Activated CD4-positive, alpha-beta T cell treated with anti-CD3 and anti-CD28 coated beads for 36 hours (primary cell): ENCODE results near the gene OMD. TPM values are rescaled to one million over a fixed set of nuclear protein-coding genes. Genes with fewer than 3 reads are reported as not detected.
"Not testable (repeated sequence)": the region's sequence is repeated elsewhere in the genome, so short reads cannot be mapped to it uniquely, and the experiment has no call there.

Source experiments
- ATAC-seq: fragments of 200-7000 bp; cut with Tn5 transposase; one replicate; pipeline ENCODE4 v1.10.0; 2021; ENCODE audit warnings: mild to moderate bottlenecking, moderate library complexity
- CTCF ChIA-PET: fragments of 350-600 bp; sonication (Branson Sonifier 250); formaldehyde crosslinking; loops from one replicate; lab custom pipeline; 2021; ENCODE audit warnings: antibody characterized with exemption; lab: Charles Lee
- POLR2A ChIA-PET: fragments of 350-600 bp; sonication (Branson Sonifier 250); formaldehyde crosslinking; loops from one replicate; lab custom pipeline; 2021; ENCODE audit warnings: antibody characterized with exemption, inconsistent platforms; lab: Charles Lee
- DNase-seq: peaks from one replicate; pipeline ENCODE4 v3.0.0-alpha.2; 2020
- H3K27ac Mint-ChIP-seq: one replicate; pipeline ENCODE4 v1.8.0; 2021; ENCODE audit warnings: mixed read lengths
- H3K27me3 Mint-ChIP-seq: one replicate; pipeline ENCODE4 v1.8.0; 2021; ENCODE audit warnings: mixed read lengths
- H3K36me3 Mint-ChIP-seq: one replicate; pipeline ENCODE4 v1.8.0; 2021; ENCODE audit warnings: low read depth, mixed read lengths
- H3K4me1 Mint-ChIP-seq: one replicate; pipeline ENCODE4 v1.8.0; 2021; ENCODE audit warnings: mixed read lengths
- H3K4me3 Mint-ChIP-seq: one replicate; pipeline ENCODE4 v1.8.0; 2021; ENCODE audit warnings: mild to moderate bottlenecking, moderate library complexity, mixed read lengths
- H3K9me3 Mint-ChIP-seq: one replicate; pipeline ENCODE4 v1.8.0; 2021; ENCODE audit warnings: low read depth, mixed read lengths
- intact Hi-C, 2 experiments: fragments of 100-400 bp; cut with DNase I in 1 of 2; cut with micrococcal nuclease in 1 of 2; formaldehyde crosslinking; loops; one replicate each; pipeline versions ENCODE4 v1.14.2 to v1.15.1; 2022 to 2024; cut with DNase I, micrococcal nuclease
- total RNA-seq, 2 experiments: library from RNA; stranded (reverse); gene quantifications; one replicate each; pipeline ENCODE4 v1.2.3, GENCODE V29; 2021

OMD gene
- total RNA-seq, 2 experiments from 2014 or later, result not detected

GRCh38 chr9:92438900-92439526, 14.7 kb upstream of the OMD start:
- Mint-ChIP-seq H3K9me3 (no peaks in the 10 kb centered on the region), H3K36me3 (no peaks in the 10 kb centered on the region), H3K27ac (no peak overlapping the region), H3K27me3 (no peaks in the 10 kb centered on the region), H3K4me1 (peaks cover 3% of the 10 kb centered on the region), H3K4me3 (no peak overlapping the region)
- ChIA-PET CTCF (interaction anchor here (0.7 to 1.0 kb wide), 4 partner anchors 14 to 298 kb away, joined by 3 read pairs; partner anchors contain the start of gene CENPP), POLR2A (no interaction called here)
- ATAC-seq, result no peak
- intact Hi-C loops, result loop anchor here in 1 of 2 experiments (2.0 to 5.0 kb wide), 2 partner anchors 112 to 298 kb away; partner anchors contain the start of genes CENPP and NOL8
- no peak for DNase-seq

GRCh38 chr9:92435263-92435662, 11.0 kb upstream of the OMD start:
- no peak for DNase-seq
- POLR2A ChIA-PET, result no interaction called here
- Mint-ChIP-seq H3K4me3 (no peak overlapping the region), H3K27ac (no peak overlapping the region), H3K4me1 (no peaks in the 10 kb centered on the region), H3K9me3 (no peaks in the 10 kb centered on the region), H3K27me3 (no peaks in the 10 kb centered on the region), H3K36me3 (no peaks in the 10 kb centered on the region)
- ATAC-seq, result no peak
- CTCF ChIA-PET, result no interaction called here
- intact Hi-C loops, result loop anchor here in 1 of 2 experiments (5.0 kb wide), 1 partner anchor 108 kb away; the partner anchor contains the start of genes CENPP and NOL8

GRCh38 chr9:92432972-92433548, 8.8 kb upstream of the OMD start:
- ChIA-PET CTCF (no interaction called here), POLR2A (no interaction called here)
- H3K27ac Mint-ChIP-seq, result no peak overlapping the region
- H3K27me3 Mint-ChIP-seq, result no peaks in the 10 kb centered on the region
- DNase-seq (no peak), ATAC-seq (no peak)
- H3K36me3 Mint-ChIP-seq, result no peaks in the 10 kb centered on the region
- H3K9me3 Mint-ChIP-seq, result no peaks in the 10 kb centered on the region
- H3K4me3 Mint-ChIP-seq, result no peak overlapping the region
- H3K4me1 Mint-ChIP-seq, result no peaks in the 10 kb centered on the region
- intact Hi-C loops, result no loop called here

- no peak for ATAC-seq
- ChIA-PET POLR2A (no interaction called here), CTCF (interaction anchor here (0.5 to 0.8 kb wide), 2 partner anchors 14 to 54 kb away, joined by 3 read pairs; no protein-coding TSS in a partner anchor)
- H3K4me1 Mint-ChIP-seq, result no peaks in the 10 kb centered on the region
- H3K4me3 Mint-ChIP-seq, result no peak overlapping the region
- H3K36me3 Mint-ChIP-seq, result no peaks in the 10 kb centered on the region
- DNase-seq, result no peak
- H3K27ac Mint-ChIP-seq, result no peak overlapping the region
- no peaks in the 10 kb centered on the region for H3K9me3 Mint-ChIP-seq
- intact Hi-C loops, result no loop called here
- no peaks in the 10 kb centered on the region for H3K27me3 Mint-ChIP-seq
These were observed 8.1 kb upstream of the OMD start for GRCh38 chr9:92432350-92432749.

GRCh38 chr9:92429836-92430235, 5.6 kb upstream of the OMD start:
- intact Hi-C loops, result no loop called here
- ChIA-PET POLR2A (no interaction called here), CTCF (no interaction called here)
- no peaks in the 10 kb centered on the region for H3K9me3 Mint-ChIP-seq
- H3K4me1 Mint-ChIP-seq, result no peaks in the 10 kb centered on the region
- no peaks in the 10 kb centered on the region for H3K27me3 Mint-ChIP-seq
- no peak for ATAC-seq
- DNase-seq, result no peak
- no peaks in the 10 kb centered on the region for H3K36me3 Mint-ChIP-seq
- no peak overlapping the region for H3K27ac Mint-ChIP-seq
- no peak overlapping the region for H3K4me3 Mint-ChIP-seq

- no peak overlapping the region for H3K27ac Mint-ChIP-seq
- H3K9me3 Mint-ChIP-seq, result no peaks in the 10 kb centered on the region
- no peaks in the 10 kb centered on the region for H3K27me3 Mint-ChIP-seq
- no peaks in the 10 kb centered on the region for H3K4me1 Mint-ChIP-seq
- intact Hi-C loops, result no loop called here
- no peak overlapping the region for H3K4me3 Mint-ChIP-seq
- ChIA-PET POLR2A (no interaction called here), CTCF (interaction anchor here (0.5 kb wide), 1 partner anchor 1481 kb away, joined by 3 read pairs; no protein-coding TSS in a partner anchor)
- DNase-seq, result no peak
- no peaks in the 10 kb centered on the region for H3K36me3 Mint-ChIP-seq
- no peak for ATAC-seq
These were observed 2.4 kb upstream of the OMD start for GRCh38 chr9:92426501-92427145.

- ChIA-PET CTCF (no interaction called here), POLR2A (no interaction called here)
- Mint-ChIP-seq H3K4me3 (no peak overlapping the region), H3K36me3 (no peaks in the 10 kb centered on the region), H3K4me1 (no peaks in the 10 kb centered on the region), H3K27ac (no peak overlapping the region), H3K9me3 (no peaks in the 10 kb centered on the region), H3K27me3 (no peaks in the 10 kb centered on the region)
- intact Hi-C loops, result no loop called here
- DNase-seq (no peak), ATAC-seq (no peak)
These were observed 1.2 kb upstream of the OMD start for GRCh38 chr9:92425474-92425873.

GRCh38 chr9:92423612-92424011, 659 bp downstream of the OMD start:
- no peak overlapping the region for H3K27ac Mint-ChIP-seq
- no peaks in the 10 kb centered on the region for H3K36me3 Mint-ChIP-seq
- CTCF ChIA-PET, result interaction anchor here (0.6 kb wide), 1 partner anchor 248 kb away, joined by 3 read pairs; no protein-coding TSS in a partner anchor
- H3K27me3 Mint-ChIP-seq, result no peaks in the 10 kb centered on the region
- H3K4me1 Mint-ChIP-seq, result no peaks in the 10 kb centered on the region
- intact Hi-C loops, result no loop called here
- POLR2A ChIA-PET, result no interaction called here
- DNase-seq (no peak), ATAC-seq (no peak)
- no peaks in the 10 kb centered on the region for H3K9me3 Mint-ChIP-seq
- H3K4me3 Mint-ChIP-seq, result no peak overlapping the region

- Mint-ChIP-seq H3K4me1 (no peaks in the 10 kb centered on the region), H3K36me3 (no peaks in the 10 kb centered on the region), H3K27me3 (no peaks in the 10 kb centered on the region), H3K4me3 (no peak overlapping the region), H3K27ac (no peak overlapping the region), H3K9me3 (no peaks in the 10 kb centered on the region)
- intact Hi-C loops, result no loop called here
- CTCF ChIA-PET, result no interaction called here
- POLR2A ChIA-PET, result no interaction called here
- DNase-seq (no peak), ATAC-seq (no peak)
These were observed 1.5 kb downstream of the OMD start for GRCh38 chr9:92422611-92423338.

- no peaks in the 10 kb centered on the region for H3K4me1 Mint-ChIP-seq
- H3K9me3 Mint-ChIP-seq, result no peaks in the 10 kb centered on the region
- intact Hi-C loops, result no loop called here
- peaks cover 1% of the 10 kb centered on the region for H3K36me3 Mint-ChIP-seq
- no peak overlapping the region for H3K4me3 Mint-ChIP-seq
- DNase-seq (no peak), ATAC-seq (no peak)
- POLR2A ChIA-PET, result no interaction called here
- CTCF ChIA-PET, result no interaction called here
- no peaks in the 10 kb centered on the region for H3K27me3 Mint-ChIP-seq
- H3K27ac Mint-ChIP-seq, result no peak overlapping the region
These were observed 9.7 kb downstream of the OMD start for GRCh38 chr9:92414566-92414965.

GRCh38 chr9:92411157-92411556, 13.1 kb downstream of the OMD start:
- DNase-seq, ATAC-seq, POLR2A ChIA-PET, H3K4me3 Mint-ChIP-seq, H3K36me3 Mint-ChIP-seq, H3K27ac Mint-ChIP-seq, H3K9me3 Mint-ChIP-seq, intact Hi-C loops, H3K27me3 Mint-ChIP-seq: not testable (repeated sequence)
- H3K4me1 Mint-ChIP-seq, result peaks cover 11% of the 10 kb centered on the region
- CTCF ChIA-PET, result interaction anchor here (0.5 kb wide), 1 partner anchor 356 kb away, joined by 3 read pairs; no protein-coding TSS in a partner anchor
